Measurements from ENCODE around the gene MFSD2A. TPM values are rescaled to one million over a fixed set of nuclear protein-coding genes. Genes with fewer than 3 reads are reported as not detected.
A peak's percentile ranks its signal among the peaks of the same experiment; 100 is the strongest.

Gene MFSD2A
- total RNA-seq, 1 donor from 2014 or later = 5.3 TPM

- no peak overlapping the region for H3K4me3 ChIP-seq (ENCODE audit: low read depth, low read length)
- TF ChIP-seq CTCF (conservative IDR thresholded peaks at IDR 0.05; ENCODE audit: low read depth, low read length) = peak; percentile 22
- DNase-seq (ENCODE audit: low read depth) = no peak
These were observed 37.1 kb upstream of the MFSD2A start for GRCh38 chr1:39917825-39918224.

GRCh38 chr1:39919545-39919944, 35.4 kb upstream of the MFSD2A start:
- TF ChIP-seq CTCF (conservative IDR thresholded peaks at IDR 0.05; ENCODE audit: low read depth, low read length) = peak; percentile 75
- DNase-seq (ENCODE audit: low read depth) = peak; percentile 30
- no peak overlapping the region for H3K4me3 ChIP-seq (ENCODE audit: low read depth, low read length)

GRCh38 chr1:39922251-39922688, 32.7 kb upstream of the MFSD2A start:
- no peak for DNase-seq (ENCODE audit: low read depth)
- no peak for TF ChIP-seq CTCF (conservative IDR thresholded peaks at IDR 0.05; ENCODE audit: low read depth, low read length)
- H3K4me3 ChIP-seq (ENCODE audit: low read depth, low read length) = no peak overlapping the region

- TF ChIP-seq CTCF (conservative IDR thresholded peaks at IDR 0.05; ENCODE audit: low read depth, low read length) = no peak
- H3K4me3 ChIP-seq (ENCODE audit: low read depth, low read length) = no peak overlapping the region
- no peak for DNase-seq (ENCODE audit: low read depth)
These were observed 29.1 kb upstream of the MFSD2A start for GRCh38 chr1:39925721-39926342.

- DNase-seq (ENCODE audit: low read depth) = peak; percentile 38
- no peak for TF ChIP-seq CTCF (conservative IDR thresholded peaks at IDR 0.05; ENCODE audit: low read depth, low read length)
- H3K4me3 ChIP-seq (ENCODE audit: low read depth, low read length) = no peak overlapping the region
These were observed 28.6 kb upstream of the MFSD2A start for GRCh38 chr1:39926343-39926793.

- H3K4me3 ChIP-seq (ENCODE audit: low read depth, low read length) = no peak overlapping the region
- TF ChIP-seq CTCF (conservative IDR thresholded peaks at IDR 0.05; ENCODE audit: low read depth, low read length) = no peak
- DNase-seq (ENCODE audit: low read depth) = no peak
These were observed 28.1 kb upstream of the MFSD2A start for GRCh38 chr1:39926820-39927219.

GRCh38 chr1:39927538-39927937, 27.4 kb upstream of the MFSD2A start:
- TF ChIP-seq CTCF (conservative IDR thresholded peaks at IDR 0.05; ENCODE audit: low read depth, low read length) = no peak
- no peak overlapping the region for H3K4me3 ChIP-seq (ENCODE audit: low read depth, low read length)
- no peak for DNase-seq (ENCODE audit: low read depth)
